ENCODE results near the gene ADAMTS15.

GRCh38 chr11:130421199-130421585, 27.3 kb upstream of the ADAMTS15 start:
- TF ChIP-seq EZH2 (IDR thresholded peaks at IDR 0.05; ENCODE audit: insufficient read depth, low read length) (no peak), CTCF (IDR thresholded peaks at IDR 0.05; ENCODE audit: insufficient read depth, low read depth, low read length) (no peak)
